ENCODE data around the gene PADI3.
"Not testable (repeated sequence)": the region's sequence is repeated elsewhere in the genome, so short reads cannot be mapped to it uniquely, and the experiment has no call there.

Gene PADI3

DNA sequence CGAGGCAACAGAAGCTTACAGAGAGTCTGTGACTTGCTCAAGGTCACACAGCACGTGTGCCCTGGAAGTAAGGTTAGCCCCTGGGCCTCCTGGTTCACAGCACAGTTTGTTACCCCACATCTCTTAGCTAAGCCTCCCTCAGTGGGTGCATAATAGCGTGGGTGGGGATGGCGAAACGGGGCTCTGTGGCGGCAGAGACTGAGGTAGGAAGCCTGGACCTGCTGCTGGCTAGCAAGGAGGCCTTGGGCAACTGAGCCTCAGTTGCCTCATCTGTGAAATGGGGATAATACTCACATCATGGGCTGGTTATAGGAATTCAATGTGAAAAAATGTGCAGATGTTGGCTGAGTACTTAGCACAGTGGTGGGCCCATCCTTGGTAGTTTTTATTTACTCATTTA, 59.7 kb downstream of the PADI3 start:
- H3K27ac Mint-ChIP-seq: no peak overlapping the region
- no peaks in the 10 kb centered on the region for H3K36me3 Mint-ChIP-seq
- H3K4me1 Mint-ChIP-seq: peaks cover 11% of the 10 kb centered on the region
- no peaks in the 10 kb centered on the region for H3K9me3 Mint-ChIP-seq
- H3K27me3 Mint-ChIP-seq: peaks cover 8% of the 10 kb centered on the region
- no peak overlapping the region for H3K4me3 Mint-ChIP-seq

DNA sequence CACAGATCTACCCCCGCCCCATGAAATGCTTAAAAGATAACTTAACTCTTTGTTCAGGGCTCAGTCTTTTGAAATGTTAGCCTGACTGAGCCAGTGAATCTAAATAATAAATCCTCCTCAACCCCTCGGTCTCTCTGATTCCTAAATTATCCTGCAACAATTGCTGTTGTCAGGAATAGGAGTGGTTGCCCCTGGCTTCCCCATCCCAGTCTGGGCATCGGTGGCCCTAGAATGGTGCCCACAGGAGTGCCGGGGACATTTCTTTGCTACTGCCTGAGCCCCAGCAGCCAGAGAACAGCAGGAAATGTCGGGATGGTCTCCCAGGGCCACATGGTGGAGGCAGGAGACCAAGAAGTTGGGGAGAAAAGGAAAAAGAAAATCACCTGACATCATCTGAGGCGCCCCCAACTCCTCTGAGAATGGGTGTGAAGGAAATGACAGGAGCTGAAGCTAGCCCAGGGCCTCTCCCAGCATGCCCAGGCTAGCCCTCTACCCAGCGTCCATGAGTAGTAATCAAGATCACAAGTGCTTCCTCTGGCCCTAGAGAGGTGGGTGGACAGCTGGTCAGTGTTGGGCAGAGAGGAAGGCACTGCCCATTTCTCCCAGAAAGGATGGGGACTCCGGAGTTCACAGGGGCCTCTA, 60.6 kb downstream of the PADI3 start:
- H3K27me3 Mint-ChIP-seq: peaks cover 8% of the 10 kb centered on the region
- H3K4me1 Mint-ChIP-seq: peaks cover 11% of the 10 kb centered on the region
- H3K27ac Mint-ChIP-seq: no peak overlapping the region
- H3K36me3 Mint-ChIP-seq: no peaks in the 10 kb centered on the region
- no peak overlapping the region for H3K4me3 Mint-ChIP-seq
- no peaks in the 10 kb centered on the region for H3K9me3 Mint-ChIP-seq

DNA sequence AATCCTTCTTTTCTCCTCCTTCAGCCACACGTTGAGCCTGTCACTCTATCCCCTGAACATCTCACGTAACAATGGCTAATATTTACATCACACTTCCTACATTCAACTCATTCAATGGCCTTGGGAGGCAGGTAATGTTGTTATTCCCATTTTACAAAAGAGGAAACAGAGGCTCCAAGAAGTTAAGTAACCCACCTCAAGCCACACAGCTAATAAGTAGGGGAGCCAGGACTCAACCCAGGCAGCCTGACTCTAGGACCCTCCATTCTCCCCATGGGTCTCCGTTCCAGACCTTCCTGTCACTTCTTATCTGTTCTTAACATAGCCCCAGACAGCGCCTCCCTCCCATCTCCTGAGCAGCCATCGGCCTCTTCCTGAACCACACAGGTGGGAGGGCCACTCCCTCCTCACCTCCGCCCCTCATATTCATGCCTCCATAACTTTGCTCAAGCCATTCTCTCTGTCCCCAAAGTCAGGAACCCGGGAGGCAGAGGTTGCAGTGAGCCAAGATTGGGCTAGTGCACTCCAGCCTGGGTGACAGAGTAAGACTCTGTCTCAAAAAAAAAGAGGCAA, 61.3 kb downstream of the PADI3 start:
- Mint-ChIP-seq H3K4me1 (peaks cover 11% of the 10 kb centered on the region), H3K36me3 (no peaks in the 10 kb centered on the region), H3K27ac (no peak overlapping the region), H3K27me3 (peaks cover 8% of the 10 kb centered on the region), H3K4me3 (no peak overlapping the region), H3K9me3 (no peaks in the 10 kb centered on the region)

DNA sequence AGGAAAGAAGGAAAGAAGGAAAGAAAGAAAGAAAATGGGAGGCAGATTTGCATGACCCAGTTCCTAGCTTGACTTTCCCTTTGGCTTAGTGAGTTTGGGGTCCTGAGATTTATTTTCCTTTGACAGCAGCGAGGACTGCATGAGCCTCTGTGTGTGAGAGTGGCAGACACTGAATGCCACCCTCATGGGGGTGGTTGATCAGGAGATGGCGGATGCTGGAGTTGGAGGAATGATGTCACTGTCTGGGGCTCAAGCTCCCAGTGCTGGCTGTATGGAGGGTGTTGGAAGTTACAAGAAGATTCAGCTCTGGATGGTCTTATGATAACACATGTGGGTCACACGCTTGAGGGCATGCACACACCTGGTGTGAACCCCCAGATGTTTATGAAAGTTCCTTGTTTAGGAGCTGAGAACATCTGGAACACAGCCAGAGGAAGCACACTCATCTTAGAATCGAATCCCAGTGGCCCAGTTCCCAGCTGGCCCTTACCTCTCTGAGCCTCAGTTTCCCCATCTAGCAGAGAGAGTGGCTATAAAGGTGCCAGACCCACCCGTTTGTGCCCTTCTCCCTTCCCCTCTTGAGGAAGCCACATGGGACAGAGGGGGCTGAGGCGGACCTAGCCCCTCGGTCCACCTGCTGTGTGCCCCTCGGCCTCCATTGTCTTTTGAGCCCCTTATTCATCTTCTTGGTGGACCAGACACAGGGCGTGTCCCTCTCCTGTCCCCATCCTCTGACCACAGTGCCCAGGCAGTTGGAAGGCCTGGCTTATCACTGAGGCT, 64.8 kb downstream of the PADI3 start:
- H3K27ac Mint-ChIP-seq: no peak overlapping the region
- H3K27me3 Mint-ChIP-seq: peaks cover 8% of the 10 kb centered on the region
- no peaks in the 10 kb centered on the region for H3K36me3 Mint-ChIP-seq
- no peaks in the 10 kb centered on the region for H3K9me3 Mint-ChIP-seq
- H3K4me3 Mint-ChIP-seq: no peak overlapping the region
- peaks cover 11% of the 10 kb centered on the region for H3K4me1 Mint-ChIP-seq

DNA sequence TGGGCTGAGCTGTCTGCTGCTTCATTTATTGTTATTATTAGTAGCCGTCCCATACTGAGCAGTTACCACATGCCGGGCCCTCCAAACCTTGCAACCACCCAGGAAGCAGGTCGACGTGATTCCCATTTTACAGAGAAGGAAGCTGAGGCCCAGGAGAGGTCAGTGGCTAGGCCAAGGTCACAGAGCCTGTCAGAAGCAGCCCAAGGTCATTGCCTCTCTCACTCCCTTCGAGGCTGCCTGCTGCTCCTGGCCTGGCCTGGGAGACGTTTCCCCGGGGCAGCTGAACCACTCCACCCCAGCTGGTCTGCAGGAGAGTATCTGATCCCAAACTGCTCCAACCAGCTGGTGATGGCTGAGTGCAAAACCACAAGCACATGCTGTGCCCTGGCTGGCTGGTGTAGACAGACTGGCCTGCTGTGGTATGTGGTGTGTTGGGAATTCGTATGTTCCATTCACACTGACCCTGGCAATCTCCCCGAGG, 65.6 kb downstream of the PADI3 start:
- Mint-ChIP-seq H3K9me3 (no peaks in the 10 kb centered on the region), H3K36me3 (no peaks in the 10 kb centered on the region), H3K27ac (no peak overlapping the region)

DNA sequence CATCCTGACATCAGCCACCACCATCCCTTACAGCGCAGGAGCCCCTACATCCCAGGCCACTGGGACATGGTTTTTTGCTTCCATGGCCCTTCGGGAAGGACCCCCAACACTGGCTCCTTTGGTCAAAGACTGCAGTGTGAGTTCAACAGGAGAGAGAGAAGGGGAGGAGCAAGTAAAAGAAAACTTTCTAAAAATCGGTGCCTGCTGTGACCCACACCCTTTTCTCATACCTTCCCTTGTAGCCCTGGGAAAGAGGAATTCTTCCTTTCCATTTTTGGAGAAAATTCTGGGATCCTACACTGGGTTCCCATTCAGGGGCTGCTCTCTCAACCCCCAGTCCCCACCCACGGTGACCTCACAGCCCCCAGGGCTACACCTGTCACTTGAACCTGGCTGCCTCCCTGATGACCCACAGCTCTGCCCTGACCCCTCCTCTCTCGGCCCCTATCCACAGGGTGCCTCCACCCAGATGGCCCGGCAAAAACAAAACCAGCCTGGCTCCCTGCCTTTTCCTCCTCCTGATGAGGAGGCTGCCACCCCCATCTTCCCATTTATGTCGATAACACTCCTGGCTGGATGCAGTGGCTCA, 66.7 kb downstream of the PADI3 start:
- Mint-ChIP-seq H3K27me3 (peaks cover 2% of the 10 kb centered on the region), H3K4me1 (peaks cover 11% of the 10 kb centered on the region), H3K27ac (no peak overlapping the region), H3K4me3 (no peak overlapping the region), H3K9me3 (no peaks in the 10 kb centered on the region), H3K36me3 (no peaks in the 10 kb centered on the region)

More for the DNA sequence above, 65.6 kb downstream of the PADI3 start:
- peaks cover 11% of the 10 kb centered on the region for H3K4me1 Mint-ChIP-seq
- peaks cover 5% of the 10 kb centered on the region for H3K27me3 Mint-ChIP-seq
- H3K4me3 Mint-ChIP-seq: no peak overlapping the region

DNA sequence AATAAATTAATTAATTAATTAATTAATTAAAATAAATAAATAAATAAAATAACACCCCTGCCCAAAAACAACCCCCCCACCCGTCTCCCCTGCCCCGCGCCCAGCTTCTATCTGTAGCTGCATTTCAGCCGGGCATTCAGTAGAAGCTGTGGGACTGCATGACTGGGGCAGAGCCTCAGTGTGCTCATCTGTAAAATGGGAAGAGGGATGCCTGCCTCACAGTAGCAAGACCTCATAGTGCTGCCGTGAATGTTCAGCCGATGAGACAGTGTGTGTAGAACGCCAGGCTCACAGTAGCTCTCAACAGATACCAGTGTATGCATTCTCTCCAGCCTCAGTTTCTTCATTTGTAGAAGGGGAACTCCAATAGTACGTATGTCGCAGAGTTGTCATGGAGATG, 67.8 kb downstream of the PADI3 start:
- Mint-ChIP-seq H3K4me1 (peaks cover 11% of the 10 kb centered on the region), H3K4me3 (no peak overlapping the region)

DNA sequence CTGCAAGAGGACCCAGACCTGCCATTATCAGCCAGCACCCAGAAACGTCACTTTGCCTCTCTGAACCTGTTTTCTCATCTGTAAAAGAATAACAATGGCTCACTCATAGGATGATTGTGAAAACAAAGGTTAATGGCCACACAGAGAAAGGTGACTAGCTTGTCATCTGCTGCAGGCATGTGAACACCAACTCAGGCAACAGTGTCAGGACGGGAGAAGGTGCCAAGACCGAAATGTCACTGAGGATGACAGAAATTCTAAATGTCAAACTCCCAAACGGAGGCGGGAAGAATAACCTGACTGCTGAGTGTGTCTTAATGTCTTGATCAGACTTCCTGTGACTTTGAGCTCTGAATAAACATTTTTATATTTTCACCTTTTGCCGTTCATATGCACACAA, 69.4 kb downstream of the PADI3 start:
- Mint-ChIP-seq H3K27me3 (no peaks in the 10 kb centered on the region), H3K4me1 (no peaks in the 10 kb centered on the region), H3K4me3 (no peak overlapping the region), H3K9me3 (no peaks in the 10 kb centered on the region), H3K36me3 (no peaks in the 10 kb centered on the region), H3K27ac (no peak overlapping the region)

More for the DNA sequence above, 67.8 kb downstream of the PADI3 start:
- no peaks in the 10 kb centered on the region for H3K36me3 Mint-ChIP-seq
- peaks cover 2% of the 10 kb centered on the region for H3K27me3 Mint-ChIP-seq
- H3K27ac Mint-ChIP-seq: no peak overlapping the region
- H3K9me3 Mint-ChIP-seq: no peaks in the 10 kb centered on the region

DNA sequence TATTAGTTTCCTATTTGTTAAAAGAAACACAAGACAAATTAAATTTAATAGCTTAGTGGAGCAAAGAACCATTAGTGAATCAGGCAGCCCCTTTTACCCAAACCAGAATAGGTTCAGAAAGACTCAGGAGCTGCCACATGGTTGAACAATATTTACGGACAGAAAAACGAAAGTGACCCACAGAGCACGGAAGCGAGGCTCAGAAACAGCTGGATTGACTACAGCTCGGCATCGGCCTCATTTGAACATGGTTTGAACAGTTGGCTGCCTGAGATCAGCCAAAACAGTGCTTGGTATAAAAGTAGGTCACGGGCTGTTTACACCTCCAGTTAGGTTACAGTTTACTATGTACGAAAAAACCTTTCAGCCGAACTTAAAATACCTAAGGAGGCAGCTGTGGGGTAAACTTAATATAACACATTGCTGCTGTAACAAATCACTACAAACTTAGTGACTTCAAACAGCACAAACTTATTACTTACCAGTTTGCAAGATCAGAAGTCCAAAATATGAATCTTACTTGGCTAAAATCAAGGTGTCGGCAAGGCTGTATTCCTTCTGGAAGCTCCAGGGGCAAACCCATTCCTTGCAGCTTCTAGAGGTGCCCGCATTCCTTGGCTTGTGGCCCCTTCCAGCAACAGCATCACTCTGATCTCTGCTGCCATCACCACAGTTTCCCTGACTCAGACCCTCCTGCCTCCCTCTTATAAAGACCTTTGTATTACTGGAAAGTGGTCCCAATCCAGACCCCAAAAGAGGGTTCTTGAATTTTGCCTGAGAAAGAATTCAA, 70.9 kb downstream of the PADI3 start:
- Mint-ChIP-seq H3K27me3 (no peaks in the 10 kb centered on the region), H3K27ac (no peak overlapping the region), H3K36me3 (no peaks in the 10 kb centered on the region), H3K9me3 (no peaks in the 10 kb centered on the region), H3K4me3 (no peak overlapping the region), H3K4me1 (no peaks in the 10 kb centered on the region)

DNA sequence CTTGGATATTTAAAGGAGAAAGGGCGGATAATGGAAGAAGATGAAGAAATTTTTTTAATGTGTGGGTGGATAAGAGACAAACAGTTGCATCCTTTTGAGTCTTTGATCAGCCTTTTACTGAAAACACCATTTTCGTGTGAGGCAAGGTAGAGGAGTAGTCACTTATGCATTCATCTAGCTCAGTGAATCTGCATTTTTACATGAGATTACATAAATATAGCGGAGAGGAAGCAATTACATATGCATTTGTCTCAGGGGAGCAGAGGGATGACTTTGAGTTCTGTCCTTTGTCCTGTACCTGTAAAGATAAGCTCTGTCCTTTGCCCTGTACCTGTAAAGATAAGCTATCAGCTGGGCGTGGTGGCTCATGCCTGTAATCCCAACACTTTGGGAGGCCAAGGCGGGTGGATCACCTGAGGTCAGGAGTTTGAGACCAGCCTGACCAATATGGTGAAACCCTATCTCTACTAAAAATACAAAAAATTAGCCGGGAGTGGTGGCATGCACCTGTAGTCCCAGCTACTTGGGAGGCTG, 73.0 kb downstream of the PADI3 start:
- H3K4me3 Mint-ChIP-seq, H3K4me1 Mint-ChIP-seq, H3K27ac Mint-ChIP-seq, H3K27me3 Mint-ChIP-seq, H3K9me3 Mint-ChIP-seq, H3K36me3 Mint-ChIP-seq: not testable (repeated sequence)

DNA sequence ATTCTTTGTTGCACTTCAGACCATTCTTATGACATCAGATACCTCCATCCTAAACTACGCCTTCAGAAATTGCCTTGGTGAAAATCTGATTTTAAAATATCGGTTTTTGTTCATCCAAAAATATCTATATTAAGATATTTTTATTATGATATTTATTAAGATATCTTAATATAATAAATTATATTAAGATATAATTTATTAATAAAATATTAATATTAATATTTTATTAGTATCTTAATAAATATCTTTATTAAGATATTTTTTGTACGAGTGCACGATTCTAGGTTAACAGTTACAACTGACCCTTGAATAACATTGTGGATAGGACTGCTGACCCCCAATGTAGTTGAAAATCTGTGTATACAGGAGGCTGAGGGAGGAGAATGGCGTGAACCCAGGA, 80.0 kb downstream of the PADI3 start:
- Mint-ChIP-seq H3K4me3 (no peak overlapping the region), H3K4me1 (no peaks in the 10 kb centered on the region), H3K36me3 (no peaks in the 10 kb centered on the region), H3K27ac (no peak overlapping the region), H3K9me3 (no peaks in the 10 kb centered on the region), H3K27me3 (peaks cover 10% of the 10 kb centered on the region)

DNA sequence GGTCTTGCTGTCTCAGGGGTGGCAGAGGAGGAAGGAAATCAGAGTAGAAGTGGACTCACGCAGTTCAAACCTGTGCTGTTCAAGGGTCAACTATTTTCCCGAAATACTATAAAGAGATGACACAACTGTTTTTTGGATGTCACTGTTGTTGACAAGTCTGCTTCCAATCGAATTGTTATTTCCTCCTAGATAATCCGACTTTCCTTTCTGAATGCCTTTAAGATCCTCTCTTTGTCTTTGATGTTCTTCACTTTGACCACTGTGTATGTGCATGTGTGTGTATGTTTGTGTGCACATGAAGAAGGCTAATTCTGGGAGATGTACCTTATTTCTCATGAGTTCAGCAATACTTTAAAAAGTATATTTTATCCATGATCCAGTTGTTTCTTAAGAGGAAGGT, 80.7 kb downstream of the PADI3 start:
- no peak overlapping the region for H3K27ac Mint-ChIP-seq
- H3K9me3 Mint-ChIP-seq: no peaks in the 10 kb centered on the region
- no peaks in the 10 kb centered on the region for H3K4me1 Mint-ChIP-seq
- no peaks in the 10 kb centered on the region for H3K36me3 Mint-ChIP-seq
- H3K4me3 Mint-ChIP-seq: no peak overlapping the region
- H3K27me3 Mint-ChIP-seq: peaks cover 10% of the 10 kb centered on the region

DNA sequence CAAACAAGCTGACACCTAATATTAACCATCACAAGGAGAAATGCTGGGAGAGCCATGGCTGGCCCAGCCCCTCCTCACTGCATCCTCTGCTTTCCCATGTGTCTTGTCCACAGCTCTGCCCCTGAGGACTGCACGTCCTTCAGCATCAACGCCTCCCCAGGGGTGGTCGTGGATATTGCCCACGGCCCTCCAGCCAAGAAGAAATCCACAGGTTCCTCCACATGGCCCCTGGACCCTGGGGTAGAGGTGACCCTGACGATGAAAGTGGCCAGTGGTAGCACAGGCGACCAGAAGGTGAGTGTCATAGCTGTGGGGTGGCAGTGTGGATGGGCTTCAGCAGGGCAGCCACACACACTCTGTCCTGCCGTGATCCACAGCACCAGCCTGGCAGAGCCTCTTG, 82.0 kb downstream of the PADI3 start:
- Mint-ChIP-seq H3K36me3 (no peaks in the 10 kb centered on the region), H3K4me1 (no peaks in the 10 kb centered on the region), H3K9me3 (no peaks in the 10 kb centered on the region), H3K4me3 (no peak overlapping the region), H3K27me3 (peaks cover 13% of the 10 kb centered on the region), H3K27ac (no peak overlapping the region)

DNA sequence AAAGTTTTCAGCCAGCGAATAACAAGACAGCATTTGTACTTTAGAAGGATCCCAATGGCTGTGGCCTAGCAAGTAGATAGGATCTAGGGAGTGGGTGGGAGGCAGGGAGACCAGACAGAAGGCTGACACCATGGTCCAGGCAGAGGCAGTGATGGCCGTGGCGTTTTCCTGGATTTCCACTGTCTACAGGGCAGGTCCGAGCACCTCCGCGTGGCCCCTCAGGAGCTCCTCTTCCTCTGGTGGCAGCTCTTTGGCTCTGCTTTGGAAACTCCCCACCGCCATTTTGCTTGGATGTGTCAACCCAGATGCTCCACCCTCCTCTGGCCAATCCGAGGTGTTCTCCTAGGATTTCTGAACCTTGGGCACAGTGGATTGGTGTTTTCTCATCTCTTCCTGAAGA, 84.2 kb downstream of the PADI3 start:
- no peaks in the 10 kb centered on the region for H3K4me1 Mint-ChIP-seq
- no peak overlapping the region for H3K27ac Mint-ChIP-seq
- H3K36me3 Mint-ChIP-seq: no peaks in the 10 kb centered on the region
- no peak overlapping the region for H3K4me3 Mint-ChIP-seq
- no peaks in the 10 kb centered on the region for H3K9me3 Mint-ChIP-seq
- H3K27me3 Mint-ChIP-seq: peaks cover 13% of the 10 kb centered on the region

Measured in activated naive CD4-positive, alpha-beta T cell treated with anti-CD3 and anti-CD28 coated beads, Interleukin-2, amount 50 U/mL, for 24 hours (primary cell).